Astrocyte (in vitro differentiated cells and primary cell): Measurements from ENCODE around the gene RASGEF1C.

ENCODE experiments used
- EZH2 ChIP-seq: IDR thresholded peaks from 2 replicates; pipeline ENCODE4 v1.6.1; 2012; ENCODE audit warnings: mild to moderate bottlenecking, low read length, inconsistent platforms; ENCODE audit not compliant: insufficient read depth
- TF ChIP-seq, protein P1 (sequence below): IDR thresholded peaks from 2 replicates; pipeline ENCODE4 v1.5.1; 2011; ENCODE audit warnings: low read depth, mild to moderate bottlenecking, inconsistent platforms, low read length, moderate library complexity; ENCODE audit not compliant: insufficient read depth

DNA sequence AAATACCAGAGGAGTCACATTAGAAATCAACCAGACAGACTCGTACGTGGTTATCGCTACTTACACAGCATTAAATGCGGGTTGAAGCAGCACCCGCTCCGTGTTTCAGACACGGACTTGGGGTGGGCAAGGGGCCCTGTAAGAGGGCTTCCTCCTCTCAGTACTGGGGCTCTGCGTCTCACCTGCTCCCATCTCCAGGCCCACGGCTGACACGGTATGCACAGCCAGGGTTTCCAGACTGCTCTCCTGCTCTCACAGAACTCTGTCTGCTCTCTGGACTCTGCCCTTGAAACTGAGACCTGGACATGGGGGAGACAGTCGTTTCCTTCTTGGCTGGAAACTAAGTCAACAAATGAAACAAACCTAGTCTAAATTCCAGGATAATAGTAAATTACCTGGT is 24.7 kb upstream of the RASGEF1C start:
- TF ChIP-seq, protein P1, sequence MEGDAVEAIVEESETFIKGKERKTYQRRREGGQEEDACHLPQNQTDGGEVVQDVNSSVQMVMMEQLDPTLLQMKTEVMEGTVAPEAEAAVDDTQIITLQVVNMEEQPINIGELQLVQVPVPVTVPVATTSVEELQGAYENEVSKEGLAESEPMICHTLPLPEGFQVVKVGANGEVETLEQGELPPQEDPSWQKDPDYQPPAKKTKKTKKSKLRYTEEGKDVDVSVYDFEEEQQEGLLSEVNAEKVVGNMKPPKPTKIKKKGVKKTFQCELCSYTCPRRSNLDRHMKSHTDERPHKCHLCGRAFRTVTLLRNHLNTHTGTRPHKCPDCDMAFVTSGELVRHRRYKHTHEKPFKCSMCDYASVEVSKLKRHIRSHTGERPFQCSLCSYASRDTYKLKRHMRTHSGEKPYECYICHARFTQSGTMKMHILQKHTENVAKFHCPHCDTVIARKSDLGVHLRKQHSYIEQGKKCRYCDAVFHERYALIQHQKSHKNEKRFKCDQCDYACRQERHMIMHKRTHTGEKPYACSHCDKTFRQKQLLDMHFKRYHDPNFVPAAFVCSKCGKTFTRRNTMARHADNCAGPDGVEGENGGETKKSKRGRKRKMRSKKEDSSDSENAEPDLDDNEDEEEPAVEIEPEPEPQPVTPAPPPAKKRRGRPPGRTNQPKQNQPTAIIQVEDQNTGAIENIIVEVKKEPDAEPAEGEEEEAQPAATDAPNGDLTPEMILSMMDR, result no peak
- TF ChIP-seq EZH2, result no peak
